T-helper 1 cell treated with Interleukin-12 subunit alpha and Interleukin-12 subunit beta and Interleukin-4 antibody, amounts not matched to agents 30 ng/mL and 1 ng/mL, for 36 hours (primary cell): ENCODE measurements around the gene PLCH1. TPM values are rescaled to one million over a fixed set of nuclear protein-coding genes. Genes with fewer than 3 reads are reported as not detected.

Experiments used
- intact Hi-C: fragments of 100-400 bp; cut with micrococcal nuclease; formaldehyde crosslinking; loops from one replicate; pipeline ENCODE4 v1.15.1; 2024
- total RNA-seq: library from RNA; stranded (reverse); gene quantifications from 2 replicates; pipeline ENCODE4 v1.2.3, GENCODE V29; 2022

Gene PLCH1
- total RNA-seq, 1 donor from 2014 or later: 0.88 TPM

- intact Hi-C loops: no loop called here
Measured at GRCh38 chr3:155387571-155387970, 357.3 kb downstream of the PLCH1 start.

- intact Hi-C loops: no loop called here
Measured at GRCh38 chr3:155386919-155387318, 358.0 kb downstream of the PLCH1 start.

DNA sequence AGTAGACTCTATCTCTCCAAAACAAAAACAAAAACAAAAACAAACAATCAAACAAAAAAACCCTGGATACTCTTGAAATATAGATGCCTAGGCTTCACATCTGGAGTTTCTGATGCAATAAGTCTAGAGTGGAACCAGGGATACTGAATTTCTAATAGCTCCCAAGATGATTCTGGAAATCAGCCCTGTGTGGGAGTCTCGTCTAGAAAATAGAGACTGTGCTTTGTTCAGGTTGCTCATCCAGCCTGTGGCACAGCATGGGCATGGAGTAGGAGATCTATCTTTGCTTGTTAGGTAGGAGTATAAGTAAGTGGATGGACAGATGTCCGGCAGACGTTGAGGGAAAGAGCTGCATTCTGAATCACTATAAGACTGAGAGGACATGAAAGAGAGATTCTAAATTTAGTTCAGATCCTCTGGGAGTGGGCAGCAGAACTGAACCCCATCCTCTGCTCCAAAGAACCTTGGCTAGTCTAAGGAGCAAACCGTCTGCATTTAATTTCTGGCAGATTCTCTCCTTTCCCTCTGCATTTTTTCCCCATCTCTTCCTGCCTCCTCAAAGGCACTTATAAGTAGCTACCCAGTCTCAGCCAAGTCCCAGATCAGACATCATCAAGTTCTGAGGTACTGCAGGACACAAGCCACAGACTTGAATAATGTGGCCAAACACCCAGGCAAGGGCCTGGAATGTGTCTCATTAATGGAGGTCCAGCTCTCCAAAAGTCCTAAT lies 358.8 kb downstream of the PLCH1 start:
- intact Hi-C loops: no loop called here

DNA sequence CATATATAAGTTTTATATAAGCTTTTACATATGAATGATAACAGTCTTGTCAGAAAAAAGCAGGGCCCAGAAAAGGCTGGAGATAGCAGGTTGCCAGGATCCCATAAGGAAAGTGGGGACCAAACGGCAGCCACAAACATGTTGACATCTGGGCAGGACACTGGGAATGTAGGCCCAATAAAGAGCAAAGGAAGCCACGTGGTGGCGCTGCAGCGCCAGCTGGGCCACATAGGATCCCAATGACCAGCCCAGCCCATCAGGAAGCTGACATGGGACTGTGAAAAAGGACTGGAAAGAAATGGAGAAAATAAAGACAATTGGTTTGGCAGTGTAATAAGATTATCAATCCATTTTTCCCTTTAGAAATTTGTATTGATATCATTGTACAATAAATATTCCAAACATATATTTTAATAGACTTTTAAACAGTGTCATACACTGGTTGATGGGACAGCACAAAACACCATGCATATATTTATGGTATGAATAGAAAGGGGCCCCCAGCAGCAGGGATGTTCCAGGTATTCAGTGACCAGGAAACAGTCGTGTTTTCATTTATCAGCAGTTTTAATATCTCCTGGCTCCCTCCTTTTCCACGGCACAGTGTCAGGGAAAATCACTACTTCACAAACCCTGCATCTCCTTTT lies 362.4 kb downstream of the PLCH1 start:
- intact Hi-C loops: loop anchor here (1.0 kb wide), 1 partner anchor 320 kb away; no protein-coding TSS in a partner anchor

DNA sequence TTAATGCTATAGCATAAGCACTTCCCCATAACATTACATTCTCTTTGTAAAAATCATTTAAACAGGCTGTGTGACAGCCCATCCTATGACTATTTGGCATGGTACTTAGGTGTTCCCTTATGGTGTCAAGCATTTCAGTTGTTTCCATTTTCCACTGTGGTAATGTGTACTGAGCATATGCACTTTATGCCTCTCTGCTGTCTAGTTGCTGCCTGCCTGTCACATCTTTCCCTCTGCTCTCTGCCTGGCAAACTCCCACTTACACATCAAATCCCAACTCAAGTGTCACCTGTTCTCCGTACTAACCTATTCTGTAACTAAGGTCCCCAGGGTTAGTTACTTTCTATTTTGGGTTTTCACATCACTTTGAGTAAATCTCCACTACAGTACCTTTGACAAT lies 367.0 kb downstream of the PLCH1 start:
- intact Hi-C loops: no loop called here

DNA sequence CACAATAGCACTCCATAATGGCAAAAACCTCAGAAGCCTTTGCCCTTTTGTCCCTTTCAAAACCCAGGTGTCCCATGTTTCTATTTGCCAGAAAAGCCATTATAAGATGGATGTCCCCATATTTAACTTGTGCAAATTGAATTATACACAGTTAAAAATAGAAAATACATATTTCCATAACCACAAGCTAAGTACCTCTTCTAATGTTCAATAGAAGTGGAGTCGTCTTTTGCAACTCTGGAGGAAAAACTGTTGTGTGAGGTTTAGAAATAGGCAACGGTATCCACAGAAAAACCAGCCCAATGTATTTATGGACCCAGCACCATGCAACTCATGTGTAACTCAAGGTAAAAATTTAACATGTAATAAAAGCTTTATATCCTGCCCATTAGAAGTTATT lies 367.8 kb downstream of the PLCH1 start:
- intact Hi-C loops: no loop called here

- intact Hi-C loops: no loop called here
Measured at GRCh38 chr3:155372281-155372680, 372.6 kb downstream of the PLCH1 start.

DNA sequence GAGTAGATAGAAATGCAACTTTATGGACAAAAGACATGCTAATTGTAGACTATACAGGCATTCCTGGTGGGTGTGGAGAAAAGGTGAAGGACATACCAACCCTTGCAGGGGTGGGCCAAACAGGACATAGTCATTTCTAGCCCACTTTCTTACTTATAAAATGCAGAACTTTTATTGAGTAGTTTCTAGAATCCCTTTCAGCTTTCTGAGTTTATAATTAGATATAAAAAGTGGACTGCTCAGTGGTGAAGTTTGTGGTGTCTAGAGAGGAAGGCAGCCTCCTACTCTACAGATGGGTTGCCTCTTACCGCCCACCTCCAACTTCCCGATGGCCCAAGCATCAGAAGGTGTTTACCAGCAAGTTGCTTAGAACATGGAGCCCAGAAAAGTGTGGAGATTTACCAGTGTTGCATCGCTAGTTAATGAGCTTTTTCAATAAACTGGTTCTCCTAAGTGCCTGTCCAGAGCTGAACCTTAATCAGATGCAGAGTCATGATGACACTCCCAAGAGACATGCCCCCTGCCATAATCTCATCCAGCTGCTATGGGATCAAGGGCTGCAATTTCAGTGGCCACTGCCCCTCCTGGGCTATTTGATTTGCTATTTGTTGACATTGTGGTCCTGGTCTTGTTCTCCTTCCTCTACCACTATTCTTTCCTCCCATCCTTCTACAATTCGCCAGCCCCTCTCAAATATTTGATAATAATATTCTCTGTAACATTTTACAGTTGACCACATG lies 373.9 kb downstream of the PLCH1 start:
- intact Hi-C loops: no loop called here

DNA sequence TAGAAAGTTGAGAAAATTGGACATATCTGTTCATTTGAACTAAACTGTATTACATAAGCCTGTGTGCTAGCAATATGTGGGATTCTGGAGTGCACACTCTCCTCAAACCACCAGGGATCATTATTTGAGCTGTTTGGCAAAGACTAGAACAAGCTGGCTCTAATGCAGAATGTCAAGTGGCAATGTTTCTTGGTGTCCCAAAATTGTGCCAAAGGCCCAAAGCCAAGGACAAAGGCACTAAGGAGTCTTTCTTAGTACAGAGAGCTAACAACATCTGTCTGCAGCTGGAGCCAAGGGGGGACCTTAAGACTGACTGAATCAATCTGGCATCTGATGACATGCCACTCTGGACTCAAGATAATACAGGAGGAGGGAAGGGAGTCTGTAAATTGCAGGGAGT lies 374.7 kb downstream of the PLCH1 start:
- intact Hi-C loops: no loop called here

- intact Hi-C loops: no loop called here
Measured at GRCh38 chr3:155369735-155370134, 375.1 kb downstream of the PLCH1 start.

- intact Hi-C loops: no loop called here
Measured at GRCh38 chr3:155369244-155369643, 375.6 kb downstream of the PLCH1 start.

DNA sequence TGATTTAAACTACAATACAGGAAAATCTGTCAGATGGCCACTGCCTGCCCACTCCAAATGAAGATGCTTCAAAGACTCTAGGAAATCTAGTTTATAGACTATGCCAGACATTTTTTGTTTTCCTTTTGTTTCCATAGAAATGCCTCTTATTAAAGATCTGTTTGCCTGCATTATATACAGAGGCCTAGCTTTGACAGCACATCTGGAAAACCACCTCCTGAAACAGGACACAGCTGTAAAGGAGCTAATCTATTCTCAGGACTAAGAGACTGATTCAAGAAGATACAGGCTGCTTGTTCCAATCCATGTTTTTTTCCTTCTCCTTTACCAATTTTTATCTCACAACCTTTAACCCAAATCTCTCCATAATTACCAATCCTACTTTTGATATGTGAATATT lies 376.1 kb downstream of the PLCH1 start:
- intact Hi-C loops: no loop called here

DNA sequence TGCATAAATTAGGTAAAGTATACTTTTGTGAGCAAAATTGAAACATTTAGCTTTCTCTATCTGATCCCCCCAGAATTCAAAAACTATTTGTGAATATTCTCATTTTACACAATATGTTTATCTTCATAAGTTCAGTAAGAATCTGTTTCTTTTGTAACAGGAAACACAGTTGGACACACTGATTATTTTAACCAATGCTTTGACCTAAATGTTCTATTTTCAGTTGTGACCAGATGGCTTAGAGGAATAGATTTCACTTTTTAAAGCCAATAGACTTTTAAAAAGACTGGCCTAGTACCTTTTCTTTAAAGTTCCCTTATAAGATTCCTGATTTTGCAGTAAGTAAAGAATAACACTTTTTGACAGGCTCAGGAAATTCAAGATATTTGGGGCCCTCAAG lies 377.4 kb downstream of the PLCH1 start:
- intact Hi-C loops: no loop called here

GRCh38 chr3:155365178-155365783 lies 379.6 kb downstream of the PLCH1 start:
- intact Hi-C loops: no loop called here

DNA sequence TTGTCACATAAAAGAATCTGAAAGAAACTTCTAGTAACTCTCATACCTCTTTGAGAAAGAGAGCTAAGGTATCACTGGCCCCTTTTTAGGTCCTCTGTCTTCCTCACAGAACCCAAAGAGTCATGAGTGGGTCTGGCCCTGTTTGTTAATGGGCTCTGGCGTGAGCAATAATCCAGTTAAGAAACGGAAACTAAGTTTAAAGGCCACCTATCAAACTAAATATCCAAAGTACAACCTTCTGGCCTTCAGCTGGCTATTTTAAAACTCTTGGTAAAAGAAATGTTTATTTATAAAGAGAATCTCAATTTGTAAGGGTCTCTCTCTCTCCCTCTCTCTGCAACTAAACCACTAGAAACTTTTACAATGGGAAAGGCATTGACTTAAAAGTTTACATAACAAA lies 380.4 kb downstream of the PLCH1 start:
- intact Hi-C loops: no loop called here

- intact Hi-C loops: no loop called here
Measured at GRCh38 chr3:155363690-155364070, 381.2 kb downstream of the PLCH1 start.

GRCh38 chr3:155362808-155363689 lies 381.8 kb downstream of the PLCH1 start:
- intact Hi-C loops: no loop called here

GRCh38 chr3:155360281-155360680 lies 384.6 kb downstream of the PLCH1 start:
- intact Hi-C loops: no loop called here

DNA sequence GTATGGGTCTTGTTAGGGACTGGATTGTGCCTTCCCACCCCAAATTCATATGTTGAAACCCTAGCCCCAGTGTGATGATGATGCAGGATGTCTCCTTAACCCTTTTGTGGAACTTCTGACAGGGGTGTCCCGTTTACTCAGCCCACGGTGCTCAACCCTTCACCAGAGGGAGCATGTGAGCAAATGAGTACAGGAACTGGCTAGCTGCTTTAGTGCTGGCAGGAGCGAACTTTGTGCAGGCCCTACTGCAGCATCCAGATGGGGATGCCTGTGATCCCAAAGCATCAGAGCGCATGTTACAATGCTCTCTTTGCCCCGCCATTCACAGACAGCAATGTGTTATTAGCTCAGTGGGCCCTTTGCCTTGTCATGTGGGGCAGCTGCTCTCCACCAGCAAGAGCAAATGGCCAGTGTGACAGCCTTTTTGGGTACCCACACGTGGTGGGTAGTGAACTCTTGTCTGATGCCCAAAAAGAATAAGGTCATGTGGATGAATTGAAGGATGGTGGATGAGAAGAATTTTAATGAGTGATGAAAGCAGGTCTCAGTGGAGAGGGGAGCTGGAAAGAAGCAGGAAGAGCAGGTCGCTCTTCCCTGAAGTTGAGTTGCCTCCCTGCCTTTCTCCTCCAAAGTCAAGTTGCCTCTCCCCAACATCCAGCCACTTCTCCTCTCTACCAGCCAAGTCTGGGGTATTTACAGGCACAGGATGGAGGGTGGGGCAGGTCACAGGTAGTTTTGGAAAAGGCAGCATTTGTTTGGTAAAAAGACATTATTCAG lies 388.1 kb downstream of the PLCH1 start:
- intact Hi-C loops: no loop called here

GRCh38 chr3:155354658-155355057 lies 390.2 kb downstream of the PLCH1 start:
- intact Hi-C loops: no loop called here
